Parathyroid adenoma (tissue), 2 donors: Measurements from ENCODE around the gene CDH3.
"Not testable (repeated sequence)": the region's sequence is repeated elsewhere in the genome, so short reads cannot be mapped to it uniquely, and the experiment has no call there.

Experiments
- H2AFZ ChIP-seq: fragments of 300-600 bp; sonication (generic); one replicate; pipeline ENCODE4 v1.7.0; 2017; ENCODE audit warnings: antibody characterized with exemption, mild to moderate bottlenecking
- H3K27ac ChIP-seq: fragments of 300-600 bp; sonication (generic); one replicate; pipeline ENCODE4 v1.7.0; 2017
- H3K27me3 ChIP-seq: fragments of 300-600 bp; sonication (generic); one replicate; pipeline ENCODE4 v1.7.0; 2017; ENCODE audit warnings: low read length; ENCODE audit not compliant: control insufficient read depth, insufficient read depth
- H3K36me3 ChIP-seq: fragments of 300-600 bp; sonication (generic); one replicate; pipeline ENCODE4 v1.7.0; 2017; ENCODE audit warnings: low read length; ENCODE audit not compliant: control insufficient read depth, insufficient read depth
- H3K4me1 ChIP-seq: fragments of 300-600 bp; sonication (generic); one replicate; pipeline ENCODE4 v1.7.0; 2017; ENCODE audit warnings: control low read depth
- H3K4me2 ChIP-seq: fragments of 300-600 bp; sonication (generic); one replicate; pipeline ENCODE4 v1.7.0; 2017; ENCODE audit warnings: low read length
- H3K4me3 ChIP-seq: fragments of 300-600 bp; sonication (generic); one replicate; pipeline ENCODE4 v1.7.0; 2017; ENCODE audit warnings: low read depth, low read length
- H3K79me2 ChIP-seq: fragments of 300-600 bp; sonication (generic); one replicate; pipeline ENCODE4 v1.7.0; 2017; ENCODE audit warnings: control low read depth
- H3K9ac ChIP-seq: fragments of 300-600 bp; sonication (generic); one replicate; pipeline ENCODE4 v1.7.0; 2017; ENCODE audit warnings: mild to moderate bottlenecking
- H3K9me3 ChIP-seq: fragments of 300-600 bp; sonication (generic); one replicate; pipeline ENCODE4 v1.7.0; 2017; ENCODE audit warnings: low read length; ENCODE audit not compliant: control insufficient read depth
- CTCF ChIP-seq: fragments of 300-600 bp; sonication (generic); IDR thresholded peaks from one replicate; pipeline ENCODE4 v1.7.0; 2017; ENCODE audit warnings: antibody characterized with exemption, mild to moderate bottlenecking
- donor health status: primary hyperparathyroidism.

Gene CDH3

GRCh38 chr16:68710211-68710610, 65.1 kb downstream of the CDH3 start:
- H3K4me3 ChIP-seq = no peak overlapping the region
- H3K79me2 ChIP-seq = peaks cover 3% of the 10 kb centered on the region
- no peaks in the 10 kb centered on the region for H3K36me3 ChIP-seq
- no peak for TF ChIP-seq CTCF
- H3K9ac ChIP-seq = no peak overlapping the region
- no peaks in the 10 kb centered on the region for H3K9me3 ChIP-seq
- no peaks in the 10 kb centered on the region for H3K27me3 ChIP-seq
- H2AFZ ChIP-seq = no peak overlapping the region
- peaks cover 38% of the 10 kb centered on the region for H3K4me1 ChIP-seq
- no peak overlapping the region for H3K4me2 ChIP-seq
- no peak overlapping the region for H3K27ac ChIP-seq

GRCh38 chr16:68711421-68712139, 66.5 kb downstream of the CDH3 start:
- H3K27me3 ChIP-seq = no peaks in the 10 kb centered on the region
- no peaks in the 10 kb centered on the region for H3K9me3 ChIP-seq
- H3K4me3 ChIP-seq = no peak overlapping the region
- no peak for TF ChIP-seq CTCF
- H3K4me1 ChIP-seq = peaks cover 38% of the 10 kb centered on the region
- peak overlapping the region; percentile 50 for H3K27ac ChIP-seq
- H3K9ac ChIP-seq = no peak overlapping the region
- peaks cover 3% of the 10 kb centered on the region for H3K79me2 ChIP-seq
- peak overlapping the region; percentile 83 for H2AFZ ChIP-seq
- H3K36me3 ChIP-seq = no peaks in the 10 kb centered on the region
- H3K4me2 ChIP-seq = peak overlapping the region; percentile 22

GRCh38 chr16:68713361-68713760, 68.3 kb downstream of the CDH3 start:
- H3K27ac ChIP-seq = peak overlapping the region; percentile 70
- H3K4me1 ChIP-seq = peaks cover 24% of the 10 kb centered on the region
- H3K27me3 ChIP-seq = no peaks in the 10 kb centered on the region
- TF ChIP-seq CTCF = no peak
- H3K79me2 ChIP-seq = peaks cover 3% of the 10 kb centered on the region
- H2AFZ ChIP-seq = peak overlapping the region; percentile 61
- peak overlapping the region; percentile 4 for H3K4me2 ChIP-seq
- H3K36me3 ChIP-seq = no peaks in the 10 kb centered on the region
- H3K9ac ChIP-seq = no peak overlapping the region
- H3K9me3 ChIP-seq = no peaks in the 10 kb centered on the region
- no peak overlapping the region for H3K4me3 ChIP-seq

- H3K9me3 ChIP-seq = no peaks in the 10 kb centered on the region
- H3K27me3 ChIP-seq = no peaks in the 10 kb centered on the region
- no peak overlapping the region for H3K4me2 ChIP-seq
- no peaks in the 10 kb centered on the region for H3K36me3 ChIP-seq
- TF ChIP-seq CTCF = no peak
- peaks cover 18% of the 10 kb centered on the region for H3K4me1 ChIP-seq
- no peak overlapping the region for H3K9ac ChIP-seq
- no peak overlapping the region for H3K4me3 ChIP-seq
- H3K27ac ChIP-seq = no peak overlapping the region
- H2AFZ ChIP-seq = no peak overlapping the region
- H3K79me2 ChIP-seq = no peaks in the 10 kb centered on the region
These were observed 70.4 kb downstream of the CDH3 start for GRCh38 chr16:68715471-68715870.

GRCh38 chr16:68716516-68716915, 71.4 kb downstream of the CDH3 start:
- H3K79me2 ChIP-seq, H3K27me3 ChIP-seq, H3K27ac ChIP-seq, H3K9me3 ChIP-seq, H3K9ac ChIP-seq, H3K36me3 ChIP-seq, H3K4me2 ChIP-seq, H3K4me3 ChIP-seq, H2AFZ ChIP-seq: not testable (repeated sequence)
- peaks cover 14% of the 10 kb centered on the region for H3K4me1 ChIP-seq
